Thyroid gland (tissue), 4 donors: Measurements from ENCODE around the gene SYCN.
"Not testable (repeated sequence)": the region's sequence is repeated elsewhere in the genome, so short reads cannot be mapped to it uniquely, and the experiment has no call there.

ENCODE experiments used
- POLR2A ChIP-seq, 2 donors: fragments of 450-650 bp; IDR thresholded peaks; one replicate each; pipeline ENCODE4 v1.6.1; 2017; ENCODE audit warnings: antibody characterized with exemption in 2 of 2, mild to moderate bottlenecking in 2 of 2, moderate library complexity in 1 of 2
- TF ChIP-seq, protein P1 (sequence below), 6 experiments: fragments of 200-600 bp in 3 of 6; fragments of 450-650 bp in 3 of 6; sonication (generic) in 3 of 6; IDR thresholded peaks; one replicate each; pipeline ENCODE4 v1.5.1; 2016 to 2019; ENCODE audit warnings: antibody characterized with exemption in 6 of 6, mild to moderate bottlenecking in 2 of 6, inconsistent platforms in 1 of 6, moderate library complexity in 1 of 6

DNA sequence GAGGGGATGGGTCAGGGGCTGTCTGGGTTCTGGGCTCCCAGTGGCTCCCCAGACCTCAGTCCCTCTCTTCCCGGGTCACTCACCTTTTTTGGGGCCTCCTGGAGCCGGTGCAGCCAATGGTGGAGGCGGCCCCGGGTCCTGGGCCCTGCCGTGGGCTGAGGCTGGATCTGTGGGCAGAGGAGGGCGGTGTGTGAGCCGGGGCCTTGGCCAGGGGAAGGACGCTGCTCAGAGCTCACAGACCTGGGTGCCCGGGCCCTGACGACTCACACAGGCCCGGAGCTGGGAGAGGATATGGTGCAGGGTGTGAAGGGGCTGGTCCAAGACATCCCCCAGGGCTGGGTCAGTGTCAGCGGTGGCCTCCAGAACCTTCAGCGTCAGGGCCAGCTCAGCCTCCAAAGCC, 39.7 kb upstream of the SYCN start:
- TF ChIP-seq, protein P1, sequence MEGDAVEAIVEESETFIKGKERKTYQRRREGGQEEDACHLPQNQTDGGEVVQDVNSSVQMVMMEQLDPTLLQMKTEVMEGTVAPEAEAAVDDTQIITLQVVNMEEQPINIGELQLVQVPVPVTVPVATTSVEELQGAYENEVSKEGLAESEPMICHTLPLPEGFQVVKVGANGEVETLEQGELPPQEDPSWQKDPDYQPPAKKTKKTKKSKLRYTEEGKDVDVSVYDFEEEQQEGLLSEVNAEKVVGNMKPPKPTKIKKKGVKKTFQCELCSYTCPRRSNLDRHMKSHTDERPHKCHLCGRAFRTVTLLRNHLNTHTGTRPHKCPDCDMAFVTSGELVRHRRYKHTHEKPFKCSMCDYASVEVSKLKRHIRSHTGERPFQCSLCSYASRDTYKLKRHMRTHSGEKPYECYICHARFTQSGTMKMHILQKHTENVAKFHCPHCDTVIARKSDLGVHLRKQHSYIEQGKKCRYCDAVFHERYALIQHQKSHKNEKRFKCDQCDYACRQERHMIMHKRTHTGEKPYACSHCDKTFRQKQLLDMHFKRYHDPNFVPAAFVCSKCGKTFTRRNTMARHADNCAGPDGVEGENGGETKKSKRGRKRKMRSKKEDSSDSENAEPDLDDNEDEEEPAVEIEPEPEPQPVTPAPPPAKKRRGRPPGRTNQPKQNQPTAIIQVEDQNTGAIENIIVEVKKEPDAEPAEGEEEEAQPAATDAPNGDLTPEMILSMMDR (IDR thresholded peaks at IDR 0.05) = not testable (repeated sequence)
- not testable (repeated sequence) for TF ChIP-seq POLR2A (IDR thresholded peaks at IDR 0.05)
